CD4-positive, alpha-beta memory T cell (primary cell): ENCODE data around the gene CCDC167. TPM values are rescaled to one million over a fixed set of nuclear protein-coding genes. Genes with fewer than 3 reads are reported as not detected.
A peak's percentile ranks its signal among the peaks of the same experiment; 100 is the strongest.

Experiments
- CTCF ChIA-PET: fragments of 350-600 bp; sonication (Branson Sonifier 250); formaldehyde crosslinking; loops from one replicate; lab custom pipeline; 2021; ENCODE audit warnings: inconsistent platforms; ENCODE audit not compliant: partially characterized antibody; lab: Charles Lee
- POLR2A ChIA-PET: fragments of 350-600 bp; sonication (Branson Sonifier 250); formaldehyde crosslinking; loops from one replicate; lab custom pipeline; 2021; ENCODE audit not compliant: partially characterized antibody; lab: Charles Lee
- DNase-seq, 5 donors: peaks; one replicate each; pipeline versions ENCODE4 v3.0.0 to v3.0.0-alpha.2; 2020 to 2022; ENCODE audit warnings: mixed read lengths in 1 of 5
- H3K27ac ChIP-seq: one replicate; pipeline ENCODE4 v1.7.0; 2013; ENCODE audit warnings: low read depth, low read length
- H3K27me3 ChIP-seq: 2 replicates; pipeline ENCODE4 v1.7.0; 2013; ENCODE audit warnings: mild to moderate bottlenecking, low read length, moderate library complexity; ENCODE audit not compliant: insufficient read depth
- H3K36me3 ChIP-seq: 2 replicates; pipeline ENCODE4 v1.7.0; 2013; ENCODE audit warnings: mild to moderate bottlenecking, low read length, moderate library complexity; ENCODE audit not compliant: insufficient read depth
- H3K4me1 ChIP-seq: 2 replicates; pipeline ENCODE4 v1.7.0; 2013; ENCODE audit warnings: mild to moderate bottlenecking, low read length, moderate library complexity; ENCODE audit not compliant: insufficient read depth
- H3K4me3 ChIP-seq, 2 donors: one replicate each; pipeline ENCODE4 v1.7.0; 2013; ENCODE audit warnings: low read length in 2 of 2, mild to moderate bottlenecking in 1 of 2
- H3K9me3 ChIP-seq, 2 donors: one replicate each; pipeline ENCODE4 v1.7.0; 2013; ENCODE audit warnings: low read length in 2 of 2, control low read depth in 1 of 2; ENCODE audit not compliant: control insufficient read depth in 1 of 2
- H3K27ac Mint-ChIP-seq, 7 donors: one replicate each; pipeline ENCODE4 v1.8.0; 2020 to 2021; ENCODE audit warnings: mixed read lengths in 7 of 7, mild to moderate bottlenecking in 6 of 7, inconsistent platforms in 3 of 7, moderate library complexity in 3 of 7
- H3K27me3 Mint-ChIP-seq, 2 donors: one replicate each; pipeline ENCODE4 v1.8.0; 2020 to 2021; ENCODE audit warnings: mixed read lengths in 2 of 2
- H3K36me3 Mint-ChIP-seq, 2 donors: one replicate each; pipeline ENCODE4 v1.8.0; 2020 to 2021; ENCODE audit warnings: mixed read lengths in 2 of 2, inconsistent platforms in 1 of 2, mild to moderate bottlenecking in 1 of 2
- H3K4me1 Mint-ChIP-seq, 4 donors: one replicate each; pipeline ENCODE4 v1.8.0; 2020 to 2021; ENCODE audit warnings: mixed read lengths in 4 of 4, mild to moderate bottlenecking in 1 of 4
- H3K4me3 Mint-ChIP-seq, 8 donors: one replicate each; pipeline ENCODE4 v1.8.0; 2020 to 2021; ENCODE audit warnings: mixed read lengths in 8 of 8, mild to moderate bottlenecking in 7 of 8, moderate library complexity in 6 of 8, inconsistent platforms in 3 of 8
- H3K9me3 Mint-ChIP-seq, 8 donors: one replicate each; pipeline ENCODE4 v1.8.0; 2020 to 2021; ENCODE audit warnings: mixed read lengths in 8 of 8, mild to moderate bottlenecking in 5 of 8, inconsistent platforms in 3 of 8, moderate library complexity in 1 of 8
- intact Hi-C: fragments of 100-400 bp; cut with micrococcal nuclease; formaldehyde crosslinking; loops from one replicate; pipeline ENCODE4 v1.15.1; 2023
- polyA plus RNA-seq, 2 donors: library from polyadenylated mRNA; unstranded; fragments of 300-500 nt; fragmentation: Illumina TruSeq; gene quantifications; one replicate each; pipeline ENCODE4 v1.2.3, GENCODE V29; 2021
- total RNA-seq, 2 experiments: library from RNA; stranded (reverse); gene quantifications; one replicate each; pipeline ENCODE4 v1.2.3, GENCODE V29; 2021

The CCDC167 gene
- total RNA-seq: 10 to 100 TPM; 25.1 to 27.8 TPM
- polyA plus RNA-seq: 100 to 1,000 TPM; 151 to 226 TPM

- Mint-ChIP-seq H3K4me3 (peak within 1 kb of the TSS; percentile 95 to 99 (median 97)), H3K27me3 (no peaks in the 10 kb centered on the region)
Measured at GRCh38 chr6:37499433-37500293, at the start of gene CCDC167. Gene CCDC167 (minus strand): TSS chr6:37499893. CDS start chr6:37499863, 30 bp downstream.

GRCh38 chr6:37549154-37549553 is 49.5 kb upstream of the CCDC167 start:
- POLR2A ChIA-PET: interaction anchor here (1.0 to 3.5 kb wide), 5 partner anchors 21 to 57 kb away, joined by 4 to 50 read pairs (median 5); partner anchors contain the start of gene CCDC167
- CTCF ChIA-PET: interaction anchor here (1.3 to 2.7 kb wide), 3 partner anchors 17 to 61 kb away, joined by 4 to 13 read pairs (median 4); no protein-coding TSS in a partner anchor
- no peak overlapping the region for H3K27ac ChIP-seq
- Mint-ChIP-seq H3K4me1 (peaks cover 19 to 57% (median 41%) of the 10 kb centered on the region in 4 donors), H3K4me3 (no peak overlapping the region), H3K9me3 (no peaks in the 10 kb centered on the region), H3K27ac (peak overlapping the region in 2 of 7 donors; percentile 17 to 76), H3K36me3 (no peaks in the 10 kb centered on the region), H3K27me3 (no peaks in the 10 kb centered on the region)
- H3K36me3 ChIP-seq: no peaks in the 10 kb centered on the region
- H3K27me3 ChIP-seq: no peaks in the 10 kb centered on the region
- peaks cover 39% of the 10 kb centered on the region for H3K4me1 ChIP-seq
- no peak overlapping the region for H3K4me3 ChIP-seq
- intact Hi-C loops: no loop called here
- no peak for DNase-seq
- H3K9me3 ChIP-seq: no peaks in the 10 kb centered on the region

More at GRCh38 chr6:37499433-37500293, at the start of gene CCDC167:
- Histone ChIP-seq H3K36me3 (no peaks in the 10 kb centered on the region), H3K4me3 (peak within 1 kb of the TSS; percentile 80 to 90), H3K9me3 (no peaks in the 10 kb centered on the region), H3K27me3 (no peaks in the 10 kb centered on the region), H3K4me1 (peaks cover 90% of the 10 kb centered on the region), H3K27ac (peak within 1 kb of the TSS; percentile 91)
- no peaks in the 10 kb centered on the region for H3K9me3 Mint-ChIP-seq
- intact Hi-C loops: loop anchor here (1.0 to 10.0 kb wide), 6 partner anchors 8 to 315 kb away; partner anchors contain the start of genes CMTR1, MDGA1 and ZFAND3
- ChIA-PET CTCF (interaction anchor here (1.0 to 6.6 kb wide), 4 partner anchors 8 to 17 kb away, joined by 5 to 77 read pairs (median 22); no protein-coding TSS in a partner anchor), POLR2A (interaction anchor here (0.7 to 23.5 kb wide), 10 partner anchors 10 to 66 kb away, joined by 3 to 977 read pairs (median 6); partner anchors contain the start of gene CMTR1)
- peak within 1 kb of the TSS; percentile 98 to 100 (median 100) for H3K27ac Mint-ChIP-seq
- peaks cover 60 to 97% (median 82%) of the 10 kb centered on the region in 4 donors for H3K4me1 Mint-ChIP-seq
- H3K36me3 Mint-ChIP-seq: peaks cover 3 to 7% of the 10 kb centered on the region in 2 donors
- peak; percentile 92 to 98 (median 94) for DNase-seq

- Mint-ChIP-seq H3K4me1 (peaks cover 11 to 50% (median 39%) of the 10 kb centered on the region in 4 donors), H3K9me3 (no peaks in the 10 kb centered on the region)
Measured at GRCh38 chr6:37548067-37548674, 48.5 kb upstream of the CCDC167 start.

GRCh38 chr6:37547564-37548061 is 47.9 kb upstream of the CCDC167 start:
- H3K27ac ChIP-seq: peak overlapping the region; percentile 13
- no peaks in the 10 kb centered on the region for H3K9me3 ChIP-seq
- H3K36me3 ChIP-seq: no peaks in the 10 kb centered on the region
- H3K4me3 ChIP-seq: no peak overlapping the region
- POLR2A ChIA-PET: interaction anchor here (0.7 to 3.5 kb wide), 15 partner anchors 9 to 60 kb away, joined by 3 to 50 read pairs (median 4); partner anchors contain the start of gene CCDC167
- intact Hi-C loops: loop anchor here (2.0 kb wide), 1 partner anchor 31 kb away; no protein-coding TSS in a partner anchor
- peaks cover 28% of the 10 kb centered on the region for H3K4me1 ChIP-seq
- Mint-ChIP-seq H3K36me3 (no peaks in the 10 kb centered on the region), H3K4me3 (peak overlapping the region; percentile 8 to 75 (median 68)), H3K9me3 (no peaks in the 10 kb centered on the region), H3K4me1 (peaks cover 11 to 53% (median 40%) of the 10 kb centered on the region in 4 donors), H3K27me3 (no peaks in the 10 kb centered on the region), H3K27ac (peak overlapping the region; percentile 80 to 97 (median 94))
- CTCF ChIA-PET: interaction anchor here (0.8 to 2.7 kb wide), 14 partner anchors 10 to 145 kb away, joined by 3 to 14 read pairs (median 4); no protein-coding TSS in a partner anchor
- peak in 3 of 5 donors; percentile 25 to 43 (median 39) for DNase-seq
- no peaks in the 10 kb centered on the region for H3K27me3 ChIP-seq

More at GRCh38 chr6:37548067-37548674, 48.5 kb upstream of the CCDC167 start:
- CTCF ChIA-PET: interaction anchor here (0.9 to 2.7 kb wide), 14 partner anchors 10 to 63 kb away, joined by 3 to 14 read pairs (median 4); no protein-coding TSS in a partner anchor
- Mint-ChIP-seq H3K4me3 (peak overlapping the region in 6 of 8 donors; percentile 8 to 75 (median 70)), H3K27ac (peak overlapping the region; percentile 80 to 97 (median 94)), H3K36me3 (no peaks in the 10 kb centered on the region), H3K27me3 (no peaks in the 10 kb centered on the region)
- Histone ChIP-seq H3K4me1 (peaks cover 31% of the 10 kb centered on the region), H3K36me3 (no peaks in the 10 kb centered on the region), H3K27ac (no peak overlapping the region), H3K9me3 (no peaks in the 10 kb centered on the region), H3K4me3 (no peak overlapping the region), H3K27me3 (no peaks in the 10 kb centered on the region)
- no peak for DNase-seq
- POLR2A ChIA-PET: interaction anchor here (0.9 to 3.5 kb wide), 13 partner anchors 9 to 61 kb away, joined by 3 to 50 read pairs (median 5); partner anchors contain the start of gene CCDC167
- intact Hi-C loops: no loop called here

- ChIA-PET POLR2A (interaction anchor here (0.5 to 3.5 kb wide), 7 partner anchors 7 to 54 kb away, joined by 3 to 50 read pairs (median 6); partner anchors contain the start of gene CCDC167), CTCF (interaction anchor here (0.6 to 2.4 kb wide), 4 partner anchors 8 to 163 kb away, joined by 3 to 14 read pairs (median 5); no protein-coding TSS in a partner anchor)
- Mint-ChIP-seq H3K27ac (peak overlapping the region in 4 of 7 donors; percentile 17 to 75 (median 60)), H3K9me3 (no peaks in the 10 kb centered on the region), H3K4me3 (no peak overlapping the region), H3K36me3 (no peaks in the 10 kb centered on the region), H3K27me3 (no peaks in the 10 kb centered on the region), H3K4me1 (peaks cover 12 to 59% (median 46%) of the 10 kb centered on the region in 4 donors)
- peaks cover 28% of the 10 kb centered on the region for H3K4me1 ChIP-seq
- no peak overlapping the region for H3K4me3 ChIP-seq
- no peaks in the 10 kb centered on the region for H3K27me3 ChIP-seq
- DNase-seq: no peak
- intact Hi-C loops: loop anchor here (2.0 kb wide), 1 partner anchor 30 kb away; no protein-coding TSS in a partner anchor
- no peaks in the 10 kb centered on the region for H3K9me3 ChIP-seq
- no peaks in the 10 kb centered on the region for H3K36me3 ChIP-seq
- H3K27ac ChIP-seq: no peak overlapping the region
Measured at GRCh38 chr6:37546141-37546871, 46.6 kb upstream of the CCDC167 start.

- Mint-ChIP-seq H3K4me1 (peaks cover 11 to 59% (median 50%) of the 10 kb centered on the region in 4 donors), H3K4me3 (no peak overlapping the region), H3K27ac (peak overlapping the region in 4 of 7 donors; percentile 32 to 90 (median 76)), H3K9me3 (no peaks in the 10 kb centered on the region), H3K36me3 (no peaks in the 10 kb centered on the region), H3K27me3 (no peaks in the 10 kb centered on the region)
- Histone ChIP-seq H3K4me1 (peaks cover 28% of the 10 kb centered on the region), H3K27ac (no peak overlapping the region), H3K36me3 (no peaks in the 10 kb centered on the region), H3K4me3 (no peak overlapping the region), H3K27me3 (no peaks in the 10 kb centered on the region), H3K9me3 (no peaks in the 10 kb centered on the region)
- no peak for DNase-seq
- ChIA-PET CTCF (interaction anchor here (1.0 kb wide), 1 partner anchor 54 kb away, joined by 3 read pairs; no protein-coding TSS in a partner anchor), POLR2A (interaction anchor here (0.6 to 3.5 kb wide), 6 partner anchors 26 to 929 kb away, joined by 3 to 20 read pairs (median 4); partner anchors contain the start of gene CMTR1)
- intact Hi-C loops: no loop called here
Measured at GRCh38 chr6:37544530-37544929, 44.8 kb upstream of the CCDC167 start.
